HepG2 (cell line): ENCODE measurements around the gene DENND4B.

ENCODE experiments used
- KDM1A ChIP-seq: IDR thresholded peaks from 2 replicates; pipeline ENCODE4 v1.6.1; 2016; ENCODE audit warnings: missing compliant biosample characterization
- NFKB2 ChIP-seq: sonication (generic); formaldehyde crosslinking; IDR thresholded peaks from 2 replicates; pipeline ENCODE4 v1.4.0; 2020; ENCODE audit warnings: missing genetic modification reagents, borderline replicate concordance
- PTBP1 ChIP-seq: fragments of 200-400 bp; formaldehyde crosslinking; IDR thresholded peaks from 2 replicates; pipeline ENCODE4 v1.6.1; 2018; ENCODE audit warnings: low read length, low read depth; ENCODE audit not compliant: poor library complexity, severe bottlenecking
- TOE1 ChIP-seq: sonication (generic); formaldehyde crosslinking; IDR thresholded peaks from 2 replicates; pipeline ENCODE4 v1.4.0; 2020; ENCODE audit warnings: mild to moderate bottlenecking, missing genetic modification reagents
- ZNF776 ChIP-seq: sonication (generic); formaldehyde crosslinking; IDR thresholded peaks from 2 replicates; pipeline ENCODE4 v1.4.0; 2020; ENCODE audit warnings: mild to moderate bottlenecking, missing genetic modification reagents

- TF ChIP-seq TOE1 (CRISPR knock-in tag) = no peak
- TF ChIP-seq ZNF776 (CRISPR knock-in tag) = no peak
- no peak for TF ChIP-seq KDM1A (CRISPR knock-in tag)
- TF ChIP-seq PTBP1 = no peak
- no peak for TF ChIP-seq NFKB2
These were observed 40.1 kb downstream of the DENND4B start for GRCh38 chr1:153906396-153906795.
